ENCODE results near the gene MAP4.

Gene MAP4

DNA sequence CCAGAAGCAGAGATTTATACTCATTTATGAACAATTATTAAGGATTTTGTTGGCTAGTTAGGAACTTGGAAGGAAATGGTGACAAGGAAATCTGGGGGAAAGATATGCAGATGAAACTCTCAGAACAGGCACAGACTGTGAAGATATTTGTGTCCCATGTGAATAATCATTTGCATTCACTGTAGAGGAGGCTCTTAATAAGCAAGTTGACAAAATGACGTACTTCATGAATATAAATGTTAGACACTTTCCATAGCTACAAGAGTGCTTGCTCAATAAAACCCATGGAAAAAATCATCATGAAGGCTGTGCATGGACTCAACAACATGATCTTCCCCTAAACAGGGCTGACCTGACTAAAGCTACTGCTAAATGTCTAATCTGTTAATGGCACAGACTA, 59.7 kb downstream of the MAP4 start:
- H3K9ac ChIP-seq (ENCODE audit: low read depth, low read length, poor library complexity, severe bottlenecking): no peak overlapping the region
- no peaks in the 10 kb centered on the region for H3F3A ChIP-seq (ENCODE audit: low read depth)
- H3K4me1 ChIP-seq (ENCODE audit: insufficient read depth, low read length, poor library complexity, severe bottlenecking): peaks cover 8% of the 10 kb centered on the region
- H3K9me3 ChIP-seq (ENCODE audit: insufficient read depth, low read depth, low read length): no peaks in the 10 kb centered on the region
- H3K4me2 ChIP-seq (ENCODE audit: low read depth, low read length, poor library complexity, severe bottlenecking): no peak overlapping the region
- no peaks in the 10 kb centered on the region for H3K9me2 ChIP-seq (replicated peaks; ENCODE audit: low read depth, low read length)
- H4K20me1 ChIP-seq (ENCODE audit: insufficient read depth, low read length, poor library complexity, severe bottlenecking): no peaks in the 10 kb centered on the region
- H3K36me3 ChIP-seq (ENCODE audit: insufficient read depth, low read length): no peaks in the 10 kb centered on the region
- H2AFZ ChIP-seq (ENCODE audit: low read length): no peak overlapping the region
- no peak for TF ChIP-seq EZH2phosphoT487 (IDR thresholded peaks at IDR 0.05; ENCODE audit: borderline replicate concordance)
- TF ChIP-seq, protein P1, sequence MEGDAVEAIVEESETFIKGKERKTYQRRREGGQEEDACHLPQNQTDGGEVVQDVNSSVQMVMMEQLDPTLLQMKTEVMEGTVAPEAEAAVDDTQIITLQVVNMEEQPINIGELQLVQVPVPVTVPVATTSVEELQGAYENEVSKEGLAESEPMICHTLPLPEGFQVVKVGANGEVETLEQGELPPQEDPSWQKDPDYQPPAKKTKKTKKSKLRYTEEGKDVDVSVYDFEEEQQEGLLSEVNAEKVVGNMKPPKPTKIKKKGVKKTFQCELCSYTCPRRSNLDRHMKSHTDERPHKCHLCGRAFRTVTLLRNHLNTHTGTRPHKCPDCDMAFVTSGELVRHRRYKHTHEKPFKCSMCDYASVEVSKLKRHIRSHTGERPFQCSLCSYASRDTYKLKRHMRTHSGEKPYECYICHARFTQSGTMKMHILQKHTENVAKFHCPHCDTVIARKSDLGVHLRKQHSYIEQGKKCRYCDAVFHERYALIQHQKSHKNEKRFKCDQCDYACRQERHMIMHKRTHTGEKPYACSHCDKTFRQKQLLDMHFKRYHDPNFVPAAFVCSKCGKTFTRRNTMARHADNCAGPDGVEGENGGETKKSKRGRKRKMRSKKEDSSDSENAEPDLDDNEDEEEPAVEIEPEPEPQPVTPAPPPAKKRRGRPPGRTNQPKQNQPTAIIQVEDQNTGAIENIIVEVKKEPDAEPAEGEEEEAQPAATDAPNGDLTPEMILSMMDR (conservative IDR thresholded peaks at IDR 0.05; ENCODE audit: low read length): no peak
- no peaks in the 10 kb centered on the region for H3K79me2 ChIP-seq (ENCODE audit: insufficient read depth, low read length)
- H3K27me3 ChIP-seq (ENCODE audit: insufficient read depth, low read length, poor library complexity, severe bottlenecking): no peaks in the 10 kb centered on the region
- H3K4me3 ChIP-seq (ENCODE audit: low read length, poor library complexity, severe bottlenecking): no peak overlapping the region

DNA sequence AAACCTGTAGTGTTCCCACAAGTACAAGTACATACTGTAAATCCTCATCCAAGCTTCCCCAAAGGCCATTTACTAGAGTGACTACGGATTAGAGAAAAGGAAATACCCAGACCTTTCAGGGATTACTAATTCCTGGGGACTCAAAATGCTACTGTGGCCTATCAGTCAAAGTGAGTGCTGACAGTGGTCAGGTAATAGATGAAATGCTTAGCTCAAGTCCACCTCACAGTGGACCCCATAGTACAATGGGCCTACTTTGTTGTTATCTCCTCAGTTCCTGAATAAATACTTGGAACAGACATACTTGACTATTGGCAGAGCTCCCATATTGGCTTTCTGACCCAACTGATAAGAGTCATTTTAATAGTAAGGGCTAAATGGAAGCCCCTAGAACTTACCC, 61.6 kb downstream of the MAP4 start:
- Histone ChIP-seq H3K4me2 (ENCODE audit: low read depth, low read length, poor library complexity, severe bottlenecking) (no peak overlapping the region), H3K4me1 (ENCODE audit: insufficient read depth, low read length, poor library complexity, severe bottlenecking) (no peaks in the 10 kb centered on the region), H3K9me3 (ENCODE audit: insufficient read depth, low read depth, low read length) (no peaks in the 10 kb centered on the region), H2AFZ (ENCODE audit: low read length) (no peak overlapping the region), H3K36me3 (ENCODE audit: insufficient read depth, low read length) (no peaks in the 10 kb centered on the region), H3F3A (ENCODE audit: low read depth) (no peaks in the 10 kb centered on the region), H3K9me2 (replicated peaks; ENCODE audit: low read depth, low read length) (no peaks in the 10 kb centered on the region), H3K27me3 (ENCODE audit: insufficient read depth, low read length, poor library complexity, severe bottlenecking) (no peaks in the 10 kb centered on the region), H3K4me3 (ENCODE audit: low read length, poor library complexity, severe bottlenecking) (no peak overlapping the region), H3K9ac (ENCODE audit: low read depth, low read length, poor library complexity, severe bottlenecking) (no peak overlapping the region), H4K20me1 (ENCODE audit: insufficient read depth, low read length, poor library complexity, severe bottlenecking) (no peaks in the 10 kb centered on the region), H3K79me2 (ENCODE audit: insufficient read depth, low read length) (no peaks in the 10 kb centered on the region)
- TF ChIP-seq EZH2phosphoT487 (IDR thresholded peaks at IDR 0.05; ENCODE audit: borderline replicate concordance): no peak
- TF ChIP-seq, protein P1 (conservative IDR thresholded peaks at IDR 0.05; ENCODE audit: low read length): no peak

DNA sequence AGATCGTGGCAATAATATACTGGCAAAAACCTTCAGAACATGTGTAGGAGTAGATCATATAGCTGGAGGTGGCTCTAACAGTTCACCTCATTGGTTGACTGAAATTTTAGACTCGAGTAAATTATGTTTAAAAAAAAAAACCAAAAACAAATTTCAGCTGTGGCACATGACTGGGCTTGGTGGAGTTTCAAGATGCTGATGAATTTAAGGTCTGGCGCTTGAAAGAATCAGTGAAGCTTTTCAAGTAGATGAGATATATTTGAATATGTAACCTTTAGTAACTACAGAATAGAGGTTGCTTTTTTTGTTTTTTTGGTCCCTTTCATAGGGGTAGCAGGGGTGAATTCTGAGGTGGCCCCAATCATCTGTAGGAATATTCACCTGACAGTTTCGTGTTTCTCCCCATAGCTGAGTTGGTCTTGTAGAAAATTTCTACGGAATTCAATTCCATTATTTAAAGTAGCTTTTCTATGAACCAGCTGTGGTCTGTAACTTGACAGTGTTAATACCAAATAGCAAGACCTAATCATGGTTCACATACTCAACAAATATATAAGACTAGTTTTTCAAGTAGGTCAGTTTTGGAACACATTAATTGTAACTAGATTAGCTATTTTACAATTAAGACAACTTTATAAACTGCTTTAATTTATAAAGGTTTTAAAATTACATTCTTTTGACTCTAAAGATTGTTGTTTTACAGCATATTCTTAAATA, 65.6 kb downstream of the MAP4 start:
- Histone ChIP-seq H3K4me1 (ENCODE audit: insufficient read depth, low read length, poor library complexity, severe bottlenecking) (no peaks in the 10 kb centered on the region), H3K79me2 (ENCODE audit: insufficient read depth, low read length) (no peaks in the 10 kb centered on the region), H2AFZ (ENCODE audit: low read length) (no peak overlapping the region), H3K4me3 (ENCODE audit: low read length, poor library complexity, severe bottlenecking) (no peak overlapping the region), H3K4me2 (ENCODE audit: low read depth, low read length, poor library complexity, severe bottlenecking) (no peak overlapping the region), H3K27me3 (ENCODE audit: insufficient read depth, low read length, poor library complexity, severe bottlenecking) (no peaks in the 10 kb centered on the region), H3K9me3 (ENCODE audit: insufficient read depth, low read depth, low read length) (no peaks in the 10 kb centered on the region), H3K9me2 (replicated peaks; ENCODE audit: low read depth, low read length) (no peaks in the 10 kb centered on the region), H3F3A (ENCODE audit: low read depth) (no peaks in the 10 kb centered on the region), H3K36me3 (ENCODE audit: insufficient read depth, low read length) (no peaks in the 10 kb centered on the region), H3K9ac (ENCODE audit: low read depth, low read length, poor library complexity, severe bottlenecking) (no peak overlapping the region), H4K20me1 (ENCODE audit: insufficient read depth, low read length, poor library complexity, severe bottlenecking) (no peaks in the 10 kb centered on the region)
- TF ChIP-seq EZH2phosphoT487 (IDR thresholded peaks at IDR 0.05; ENCODE audit: borderline replicate concordance): no peak
- TF ChIP-seq, protein P1 (conservative IDR thresholded peaks at IDR 0.05; ENCODE audit: low read length): no peak

All from Loucy (cell line).